Sigmoid colon (tissue), 4 donors: Measurements from ENCODE around the gene COL9A3.

Experiments
- EP300 ChIP-seq, 4 donors: sonication (generic); formaldehyde crosslinking; IDR thresholded peaks; one replicate each; pipeline ENCODE4 v1.6.1; 2017; ENCODE audit warnings: antibody characterized with exemption in 4 of 4
- POLR2A ChIP-seq, 2 donors: fragments of 450-650 bp; IDR thresholded peaks; one replicate each; pipeline ENCODE4 v1.6.1; 2016; ENCODE audit warnings: antibody characterized with exemption in 2 of 2, mild to moderate bottlenecking in 2 of 2, moderate library complexity in 2 of 2
- POLR2AphosphoS5 ChIP-seq, 4 donors: sonication (generic); formaldehyde crosslinking; IDR thresholded peaks; one replicate each; pipeline ENCODE4 v1.6.1; 2017; ENCODE audit warnings: antibody characterized with exemption in 4 of 4
- TF ChIP-seq, protein P1 (sequence below), 4 experiments: fragments of 450-650 bp in 3 of 4; fragments of 200-600 bp in 1 of 4; IDR thresholded peaks; one replicate each; pipeline ENCODE4 v1.5.1; 2016 to 2019; ENCODE audit warnings: antibody characterized with exemption in 4 of 4, mild to moderate bottlenecking in 3 of 4, moderate library complexity in 2 of 4

GRCh38 chr20:62844182-62844581 lies 27.3 kb downstream of the COL9A3 start:
- TF ChIP-seq, protein P1, sequence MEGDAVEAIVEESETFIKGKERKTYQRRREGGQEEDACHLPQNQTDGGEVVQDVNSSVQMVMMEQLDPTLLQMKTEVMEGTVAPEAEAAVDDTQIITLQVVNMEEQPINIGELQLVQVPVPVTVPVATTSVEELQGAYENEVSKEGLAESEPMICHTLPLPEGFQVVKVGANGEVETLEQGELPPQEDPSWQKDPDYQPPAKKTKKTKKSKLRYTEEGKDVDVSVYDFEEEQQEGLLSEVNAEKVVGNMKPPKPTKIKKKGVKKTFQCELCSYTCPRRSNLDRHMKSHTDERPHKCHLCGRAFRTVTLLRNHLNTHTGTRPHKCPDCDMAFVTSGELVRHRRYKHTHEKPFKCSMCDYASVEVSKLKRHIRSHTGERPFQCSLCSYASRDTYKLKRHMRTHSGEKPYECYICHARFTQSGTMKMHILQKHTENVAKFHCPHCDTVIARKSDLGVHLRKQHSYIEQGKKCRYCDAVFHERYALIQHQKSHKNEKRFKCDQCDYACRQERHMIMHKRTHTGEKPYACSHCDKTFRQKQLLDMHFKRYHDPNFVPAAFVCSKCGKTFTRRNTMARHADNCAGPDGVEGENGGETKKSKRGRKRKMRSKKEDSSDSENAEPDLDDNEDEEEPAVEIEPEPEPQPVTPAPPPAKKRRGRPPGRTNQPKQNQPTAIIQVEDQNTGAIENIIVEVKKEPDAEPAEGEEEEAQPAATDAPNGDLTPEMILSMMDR (IDR thresholded peaks at IDR 0.05) = no peak
- TF ChIP-seq POLR2AphosphoS5 (IDR thresholded peaks at IDR 0.05) = no peak
- no peak for TF ChIP-seq POLR2A (IDR thresholded peaks at IDR 0.05)
- TF ChIP-seq EP300 (IDR thresholded peaks at IDR 0.05) = no peak
